ENCODE data around the gene IRS1.
A peak's percentile ranks its signal among the peaks of the same experiment; 100 is the strongest.

Gene IRS1

DNA sequence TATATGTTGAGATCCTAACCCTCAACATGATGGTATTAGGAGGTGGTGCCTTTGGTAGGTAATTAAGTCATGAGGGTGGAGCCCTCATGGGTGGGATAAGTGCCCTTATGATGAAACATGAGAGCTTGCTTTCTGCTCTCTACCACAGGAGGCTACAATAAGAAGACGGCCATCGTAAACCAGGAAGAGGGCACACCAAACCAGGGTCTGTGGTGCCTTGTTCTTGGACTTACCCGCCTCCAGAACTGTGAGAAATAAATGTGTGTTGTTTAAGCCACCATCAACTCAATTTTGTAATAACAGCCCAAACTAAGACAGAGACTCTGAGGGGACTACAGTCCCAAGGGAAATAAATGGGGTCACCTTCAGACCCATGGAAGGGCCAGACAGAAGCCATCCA is 52.3 kb downstream of the IRS1 start:
- Histone ChIP-seq H3K36me3 (ENCODE audit: control insufficient read depth in 5 of 5, insufficient read depth in 5 of 5, low read length in 5 of 5) (peaks cover 0 to 6% (median 3%) of the 10 kb centered on the region in 5 donors), H3K27me3 (ENCODE audit: control insufficient read depth in 5 of 5, insufficient read depth in 4 of 5, low read length in 5 of 5) (peaks cover 0 to 4% (median 0%) of the 10 kb centered on the region in 5 donors), H3K4me1 (ENCODE audit: control insufficient read depth in 5 of 5, insufficient read depth in 5 of 5, low read length in 5 of 5) (peaks cover 5 to 27% (median 7%) of the 10 kb centered on the region in 5 donors), H3K27ac (ENCODE audit: low read depth, low read length) (peak overlapping the region; percentile 11), H3K9me3 (ENCODE audit: control insufficient read depth in 5 of 5, low read length in 5 of 5) (no peaks in the 10 kb centered on the region), H3K9ac (ENCODE audit: low read length in 5 of 5) (no peak overlapping the region), H3K4me3 (ENCODE audit: low read depth in 1 of 5, low read length in 5 of 5) (no peak overlapping the region)

GRCh38 chr2:226746196-226746800 is 53.3 kb downstream of the IRS1 start:
- Histone ChIP-seq H3K9me3 (ENCODE audit: control insufficient read depth in 5 of 5, low read length in 5 of 5) (no peaks in the 10 kb centered on the region), H3K27me3 (ENCODE audit: control insufficient read depth in 5 of 5, insufficient read depth in 4 of 5, low read length in 5 of 5) (peaks cover 0 to 4% (median 0%) of the 10 kb centered on the region in 5 donors), H3K4me3 (ENCODE audit: low read depth in 1 of 5, low read length in 5 of 5) (no peak overlapping the region), H3K27ac (ENCODE audit: low read depth, low read length) (peak overlapping the region; percentile 56), H3K4me1 (ENCODE audit: control insufficient read depth in 5 of 5, insufficient read depth in 5 of 5, low read length in 5 of 5) (peaks cover 8 to 34% (median 15%) of the 10 kb centered on the region in 5 donors), H3K9ac (ENCODE audit: low read length in 5 of 5) (no peak overlapping the region), H3K36me3 (ENCODE audit: control insufficient read depth in 5 of 5, insufficient read depth in 5 of 5, low read length in 5 of 5) (peaks cover 0 to 6% (median 3%) of the 10 kb centered on the region in 5 donors)

GRCh38 chr2:226743915-226744314 is 55.7 kb downstream of the IRS1 start:
- Histone ChIP-seq H3K4me1 (ENCODE audit: control insufficient read depth in 5 of 5, insufficient read depth in 5 of 5, low read length in 5 of 5) (peaks cover 3 to 44% (median 26%) of the 10 kb centered on the region in 5 donors), H3K9me3 (ENCODE audit: control insufficient read depth in 5 of 5, low read length in 5 of 5) (no peaks in the 10 kb centered on the region), H3K9ac (ENCODE audit: low read length in 5 of 5) (no peak overlapping the region), H3K4me3 (ENCODE audit: low read depth in 1 of 5, low read length in 5 of 5) (no peak overlapping the region), H3K36me3 (ENCODE audit: control insufficient read depth in 5 of 5, insufficient read depth in 5 of 5, low read length in 5 of 5) (peaks cover 0 to 4% (median 0%) of the 10 kb centered on the region in 5 donors), H3K27ac (ENCODE audit: low read depth, low read length) (peak overlapping the region; percentile 79), H3K27me3 (ENCODE audit: control insufficient read depth in 5 of 5, insufficient read depth in 4 of 5, low read length in 5 of 5) (no peaks in the 10 kb centered on the region)

GRCh38 chr2:226742347-226742746 is 57.3 kb downstream of the IRS1 start:
- peaks cover 2 to 56% (median 29%) of the 10 kb centered on the region in 5 donors for H3K4me1 ChIP-seq (ENCODE audit: control insufficient read depth in 5 of 5, insufficient read depth in 5 of 5, low read length in 5 of 5)
- peak overlapping the region; percentile 79 for H3K27ac ChIP-seq (ENCODE audit: low read depth, low read length)
- no peaks in the 10 kb centered on the region for H3K27me3 ChIP-seq (ENCODE audit: control insufficient read depth in 5 of 5, insufficient read depth in 4 of 5, low read length in 5 of 5)
- H3K36me3 ChIP-seq (ENCODE audit: control insufficient read depth in 5 of 5, insufficient read depth in 5 of 5, low read length in 5 of 5), result peaks cover 0 to 2% (median 0%) of the 10 kb centered on the region in 5 donors
- peak overlapping the region in 2 of 5 donors; percentile 58 to 59 for H3K9ac ChIP-seq (ENCODE audit: low read length in 5 of 5)
- H3K4me3 ChIP-seq (ENCODE audit: low read depth in 1 of 5, low read length in 5 of 5), result peak overlapping the region in 1 of 5 donors; percentile 23
- H3K9me3 ChIP-seq (ENCODE audit: control insufficient read depth in 5 of 5, low read length in 5 of 5), result no peaks in the 10 kb centered on the region

- peaks cover 2 to 46% (median 26%) of the 10 kb centered on the region in 5 donors for H3K4me1 ChIP-seq (ENCODE audit: control insufficient read depth in 5 of 5, insufficient read depth in 5 of 5, low read length in 5 of 5)
- H3K9me3 ChIP-seq (ENCODE audit: control insufficient read depth in 5 of 5, low read length in 5 of 5), result no peaks in the 10 kb centered on the region
- peak overlapping the region; percentile 71 for H3K27ac ChIP-seq (ENCODE audit: low read depth, low read length)
These were observed 59.5 kb downstream of the IRS1 start for GRCh38 chr2:226740039-226740648.

DNA sequence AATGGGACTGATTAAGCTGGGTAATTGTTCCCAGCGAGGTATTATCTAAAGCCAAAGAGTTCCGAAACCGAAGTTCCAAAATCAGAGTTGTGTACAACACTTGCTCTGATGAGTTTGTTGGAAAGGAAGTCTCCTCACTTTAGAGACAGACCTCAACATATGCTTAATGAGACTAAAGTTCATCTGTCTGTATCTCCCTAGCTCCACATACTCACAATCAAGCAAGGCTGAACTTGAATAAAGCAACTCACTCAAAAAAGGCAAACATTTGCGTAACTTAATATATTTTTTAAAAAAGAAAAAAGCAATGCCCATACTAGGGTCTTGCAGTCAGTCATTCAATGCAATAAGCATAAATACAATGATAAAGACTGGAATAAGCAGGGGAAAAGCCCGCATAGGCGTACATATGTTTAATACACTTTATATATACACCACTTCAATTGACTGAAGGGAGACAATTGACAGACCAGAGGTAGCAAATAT is 60.0 kb downstream of the IRS1 start:
- Histone ChIP-seq H3K9me3 (ENCODE audit: control insufficient read depth in 5 of 5, low read length in 5 of 5) (no peaks in the 10 kb centered on the region), H3K27me3 (ENCODE audit: control insufficient read depth in 5 of 5, insufficient read depth in 4 of 5, low read length in 5 of 5) (no peaks in the 10 kb centered on the region), H3K36me3 (ENCODE audit: control insufficient read depth in 5 of 5, insufficient read depth in 5 of 5, low read length in 5 of 5) (peaks cover 0 to 11% (median 5%) of the 10 kb centered on the region in 5 donors), H3K4me1 (ENCODE audit: control insufficient read depth in 5 of 5, insufficient read depth in 5 of 5, low read length in 5 of 5) (peaks cover 2 to 46% (median 26%) of the 10 kb centered on the region in 5 donors), H3K27ac (ENCODE audit: low read depth, low read length) (peak overlapping the region; percentile 71), H3K4me3 (ENCODE audit: low read depth in 1 of 5, low read length in 5 of 5) (peak overlapping the region in 1 of 5 donors; percentile 17), H3K9ac (ENCODE audit: low read length in 5 of 5) (peak overlapping the region in 2 of 5 donors; percentile 10 to 27)

More at GRCh38 chr2:226740039-226740648, 59.5 kb downstream of the IRS1 start:
- Histone ChIP-seq H3K9ac (ENCODE audit: low read length in 5 of 5) (no peak overlapping the region), H3K27me3 (ENCODE audit: control insufficient read depth in 5 of 5, insufficient read depth in 4 of 5, low read length in 5 of 5) (no peaks in the 10 kb centered on the region), H3K36me3 (ENCODE audit: control insufficient read depth in 5 of 5, insufficient read depth in 5 of 5, low read length in 5 of 5) (peaks cover 0 to 9% (median 4%) of the 10 kb centered on the region in 5 donors), H3K4me3 (ENCODE audit: low read depth in 1 of 5, low read length in 5 of 5) (no peak overlapping the region)

DNA sequence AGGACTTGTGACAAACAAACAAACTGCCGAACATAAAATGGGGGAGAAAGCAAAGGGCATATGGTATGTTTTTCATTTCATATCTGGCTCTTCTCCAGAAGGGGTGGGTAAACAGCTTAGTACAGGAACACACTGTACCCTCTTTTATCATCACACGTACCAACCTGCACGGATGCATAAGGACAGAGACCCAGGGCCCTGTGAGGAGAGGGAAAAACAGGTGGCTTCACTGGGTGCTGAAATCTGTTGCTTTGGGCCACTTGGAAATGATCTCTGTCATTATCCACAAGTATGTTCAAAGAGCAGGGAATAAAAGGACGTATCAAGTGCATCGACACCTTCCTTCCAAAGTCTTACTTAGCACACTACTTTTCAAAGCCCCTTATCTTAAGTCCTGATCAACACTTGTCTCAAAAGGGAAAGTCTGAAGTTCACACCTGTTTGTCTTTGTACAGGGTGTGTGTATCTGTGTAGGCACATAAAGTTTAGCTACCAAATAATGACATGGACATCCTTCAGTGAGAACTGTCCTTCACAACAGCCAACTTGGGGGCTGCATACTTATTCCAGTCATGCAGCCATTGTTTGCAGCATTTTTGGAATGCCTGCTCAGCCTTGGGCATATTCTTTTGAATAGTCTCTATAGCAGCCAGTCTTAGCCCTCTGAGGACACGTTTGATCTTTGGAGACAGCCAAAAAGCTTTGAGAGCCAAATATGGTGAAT is 60.6 kb downstream of the IRS1 start:
- Histone ChIP-seq H3K36me3 (ENCODE audit: control insufficient read depth in 5 of 5, insufficient read depth in 5 of 5, low read length in 5 of 5) (peaks cover 0 to 11% (median 5%) of the 10 kb centered on the region in 5 donors), H3K4me3 (ENCODE audit: low read depth in 1 of 5, low read length in 5 of 5) (peak overlapping the region in 1 of 5 donors; percentile 17), H3K4me1 (ENCODE audit: control insufficient read depth in 5 of 5, insufficient read depth in 5 of 5, low read length in 5 of 5) (peaks cover 2 to 43% (median 26%) of the 10 kb centered on the region in 5 donors), H3K9me3 (ENCODE audit: control insufficient read depth in 5 of 5, low read length in 5 of 5) (no peaks in the 10 kb centered on the region), H3K27me3 (ENCODE audit: control insufficient read depth in 5 of 5, insufficient read depth in 4 of 5, low read length in 5 of 5) (no peaks in the 10 kb centered on the region), H3K9ac (ENCODE audit: low read length in 5 of 5) (peak overlapping the region in 2 of 5 donors; percentile 10 to 27), H3K27ac (ENCODE audit: low read depth, low read length) (peak overlapping the region; percentile 71)

GRCh38 chr2:226738191-226738820 is 61.3 kb downstream of the IRS1 start:
- H3K27ac ChIP-seq (ENCODE audit: low read depth, low read length), result peak overlapping the region; percentile 71
- H3K4me3 ChIP-seq (ENCODE audit: low read depth in 1 of 5, low read length in 5 of 5), result no peak overlapping the region
- H3K36me3 ChIP-seq (ENCODE audit: control insufficient read depth in 5 of 5, insufficient read depth in 5 of 5, low read length in 5 of 5), result peaks cover 0 to 15% (median 5%) of the 10 kb centered on the region in 5 donors
- no peak overlapping the region for H3K9ac ChIP-seq (ENCODE audit: low read length in 5 of 5)
- no peaks in the 10 kb centered on the region for H3K27me3 ChIP-seq (ENCODE audit: control insufficient read depth in 5 of 5, insufficient read depth in 4 of 5, low read length in 5 of 5)
- no peaks in the 10 kb centered on the region for H3K9me3 ChIP-seq (ENCODE audit: control insufficient read depth in 5 of 5, low read length in 5 of 5)
- H3K4me1 ChIP-seq (ENCODE audit: control insufficient read depth in 5 of 5, insufficient read depth in 5 of 5, low read length in 5 of 5), result peaks cover 2 to 44% (median 26%) of the 10 kb centered on the region in 5 donors

DNA sequence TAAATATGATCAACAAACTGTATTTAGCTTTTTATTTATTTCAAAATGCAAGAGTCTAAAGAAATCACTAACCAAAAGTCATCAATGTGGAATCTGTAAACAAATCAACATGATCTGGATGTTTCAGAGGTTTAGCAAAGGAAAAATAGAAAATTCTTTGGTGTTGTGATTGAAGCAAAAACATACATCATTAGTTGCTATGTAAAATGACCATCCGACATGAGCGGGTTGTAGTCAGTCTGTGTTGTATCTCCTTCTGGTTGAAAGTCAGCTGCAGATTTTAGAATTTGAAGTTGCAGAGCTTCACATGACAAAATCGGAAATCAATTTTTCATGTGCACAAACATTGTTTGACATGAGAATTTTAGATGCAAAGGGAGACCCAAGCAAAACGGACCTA is 63.2 kb downstream of the IRS1 start:
- Histone ChIP-seq H3K27ac (ENCODE audit: low read depth, low read length) (no peak overlapping the region), H3K36me3 (ENCODE audit: control insufficient read depth in 5 of 5, insufficient read depth in 5 of 5, low read length in 5 of 5) (peaks cover 0 to 15% (median 5%) of the 10 kb centered on the region in 5 donors), H3K4me3 (ENCODE audit: low read depth in 1 of 5, low read length in 5 of 5) (no peak overlapping the region), H3K9ac (ENCODE audit: low read length in 5 of 5) (no peak overlapping the region), H3K9me3 (ENCODE audit: control insufficient read depth in 5 of 5, low read length in 5 of 5) (no peaks in the 10 kb centered on the region), H3K27me3 (ENCODE audit: control insufficient read depth in 5 of 5, insufficient read depth in 4 of 5, low read length in 5 of 5) (no peaks in the 10 kb centered on the region), H3K4me1 (ENCODE audit: control insufficient read depth in 5 of 5, insufficient read depth in 5 of 5, low read length in 5 of 5) (peaks cover 0 to 26% (median 14%) of the 10 kb centered on the region in 5 donors)

All from subcutaneous abdominal adipose tissue (tissue), 5 donors.